Astrocyte of the spinal cord (primary cell): ENCODE data around the gene VWA8.

Experiments
- DNase-seq: peaks from one replicate; pipeline ENCODE4 v3.0.0; 2011; ENCODE audit warnings: low read depth, low spot score
- H3K4me3 ChIP-seq: 2 replicates; pipeline ENCODE4 v1.5.1; 2011; ENCODE audit warnings: low read depth, mild to moderate bottlenecking, low read length, moderate library complexity
- CTCF ChIP-seq: IDR thresholded peaks from 2 replicates; pipeline ENCODE4 v1.5.1; 2012; ENCODE audit warnings: low read depth, mild to moderate bottlenecking, low read length, inconsistent platforms
- in situ Hi-C: cut with HindIII; loops from 2 replicates; pipeline ENCODE4 v1.10.0; 2017; ENCODE audit warnings: low sequenced_read_pairs

The VWA8 gene

GRCh38 chr13:41765813-41766212 is 195.1 kb downstream of the VWA8 start:
- no peak for DNase-seq
- no peak overlapping the region for H3K4me3 ChIP-seq
- TF ChIP-seq CTCF: no peak
- in situ Hi-C loops: no loop called here

- no peak for TF ChIP-seq CTCF
- DNase-seq: no peak
- no peak overlapping the region for H3K4me3 ChIP-seq
- in situ Hi-C loops: no loop called here
Observed at GRCh38 chr13:41765020-41765419, 195.9 kb downstream of the VWA8 start.

- DNase-seq: no peak
- in situ Hi-C loops: no loop called here
- no peak for TF ChIP-seq CTCF
Observed at GRCh38 chr13:41764558-41764957, 196.4 kb downstream of the VWA8 start.

GRCh38 chr13:41763782-41764181 is 197.1 kb downstream of the VWA8 start:
- in situ Hi-C loops: no loop called here
- DNase-seq: no peak
- no peak for TF ChIP-seq CTCF
- no peak overlapping the region for H3K4me3 ChIP-seq

More at GRCh38 chr13:41764558-41764957, 196.4 kb downstream of the VWA8 start:
- H3K4me3 ChIP-seq: no peak overlapping the region

- no peak for TF ChIP-seq CTCF
- in situ Hi-C loops: no loop called here
- H3K4me3 ChIP-seq: no peak overlapping the region
- no peak for DNase-seq
Observed at GRCh38 chr13:41762796-41763195, 198.1 kb downstream of the VWA8 start.

- TF ChIP-seq CTCF: no peak
- H3K4me3 ChIP-seq: no peak overlapping the region
Observed at GRCh38 chr13:41756198-41756880, 204.6 kb downstream of the VWA8 start.

More at GRCh38 chr13:41756198-41756880, 204.6 kb downstream of the VWA8 start:
- in situ Hi-C loops: no loop called here
- no peak for DNase-seq
